GM23338 (cell line): ENCODE data around the gene PITPNC1. TPM values are rescaled to one million over a fixed set of nuclear protein-coding genes. Genes with fewer than 3 reads are reported as not detected.

ENCODE experiments used
- ATAC-seq: fragments of 200-7000 bp; cut with Tn5 transposase; 3 replicates; pipeline ENCODE4 v1.9.1; 2020
- DNase-seq: peaks from one replicate; pipeline ENCODE4 v3.0.0-alpha.2; 2015; ENCODE audit warnings: low spot score
- H2AFZ ChIP-seq: fragments of 200-600 bp; sonication (generic); 2 replicates; pipeline ENCODE4 v1.8.0; 2016; ENCODE audit warnings: antibody characterized with exemption, mild to moderate bottlenecking, moderate library complexity
- H3F3A ChIP-seq: fragments of 200-600 bp; sonication (generic); replicated peaks from 2 replicates; pipeline ENCODE4 v1.8.0; 2017; ENCODE audit warnings: antibody characterized with exemption, mixed run types, low read depth
- H3K27ac ChIP-seq: fragments of 200-600 bp; sonication (generic); 2 replicates; pipeline ENCODE4 v1.6.1; 2016; ENCODE audit warnings: low read depth
- H3K27me3 ChIP-seq: fragments of 200-600 bp; sonication (generic); 2 replicates; pipeline ENCODE4 v1.8.0; 2016; ENCODE audit warnings: mild to moderate bottlenecking, mixed run types, moderate library complexity; ENCODE audit not compliant: insufficient read depth
- H3K36me3 ChIP-seq: fragments of 200-600 bp; sonication (generic); 2 replicates; pipeline ENCODE4 v1.8.0; 2016; ENCODE audit warnings: mild to moderate bottlenecking; ENCODE audit not compliant: insufficient read depth
- H3K4me1 ChIP-seq: fragments of 200-600 bp; sonication (generic); 2 replicates; pipeline ENCODE4 v1.8.0; 2016; ENCODE audit warnings: mild to moderate bottlenecking, moderate library complexity; ENCODE audit not compliant: insufficient read depth
- H3K4me2 ChIP-seq: fragments of 200-600 bp; sonication (generic); 2 replicates; pipeline ENCODE4 v1.7.1; 2017; ENCODE audit warnings: mixed run types
- H3K4me3 ChIP-seq: fragments of 200-600 bp; sonication (generic); 2 replicates; pipeline ENCODE4 v1.6.1; 2016; ENCODE audit warnings: mixed run types
- H3K79me2 ChIP-seq: fragments of 200-600 bp; sonication (generic); replicated peaks from 2 replicates; pipeline ENCODE4 v1.8.0; 2017; ENCODE audit warnings: mild to moderate bottlenecking; ENCODE audit not compliant: insufficient read depth
- H3K9me2 ChIP-seq: fragments of 200-600 bp; sonication (generic); 2 replicates; pipeline ENCODE4 v1.8.0; 2017; ENCODE audit not compliant: insufficient read depth
- H4K20me1 ChIP-seq: fragments of 200-600 bp; sonication (generic); replicated peaks from 2 replicates; pipeline ENCODE4 v1.8.0; 2017; ENCODE audit warnings: mild to moderate bottlenecking; ENCODE audit not compliant: insufficient read depth
- H3K27ac Mint-ChIP-seq: 2 replicates; pipeline ENCODE4 v1.8.0; 2020; ENCODE audit warnings: inconsistent platforms, mild to moderate bottlenecking, moderate library complexity, mixed read lengths
- H3K27me3 Mint-ChIP-seq: 3 replicates; pipeline ENCODE4 v1.8.0; 2022; ENCODE audit warnings: low read depth, mild to moderate bottlenecking, moderate library complexity, mixed read lengths, inconsistent platforms; ENCODE audit not compliant: insufficient read depth, poor library complexity
- H3K36me3 Mint-ChIP-seq: 3 replicates; pipeline ENCODE4 v1.8.0; 2021; ENCODE audit warnings: low read depth, mild to moderate bottlenecking, inconsistent platforms, moderate library complexity, mixed read lengths
- H3K4me1 Mint-ChIP-seq: 3 replicates; pipeline ENCODE4 v1.8.0; 2020; ENCODE audit warnings: mild to moderate bottlenecking, inconsistent platforms, mixed read lengths
- H3K4me3 Mint-ChIP-seq: 3 replicates; pipeline ENCODE4 v1.8.0; 2021; ENCODE audit warnings: moderate library complexity, mild to moderate bottlenecking, inconsistent platforms, mixed read lengths
- H3K9me3 Mint-ChIP-seq: 3 replicates; pipeline ENCODE4 v1.8.0; 2020; ENCODE audit warnings: moderate library complexity, mild to moderate bottlenecking, inconsistent platforms, mixed read lengths
- CREB1 ChIP-seq: fragments of 250-450 bp; sonication (Bioruptor Pico); IDR thresholded peaks from 2 replicates; pipeline ENCODE4 v1.5.0; 2020; ENCODE audit warnings: low read depth, mild to moderate bottlenecking, moderate library complexity
- CTCF ChIP-seq, 2 experiments: fragments of 200-600 bp in 1 of 2; sonication (generic) in 1 of 2; conservative IDR thresholded peaks; 2 replicates each; pipeline versions ENCODE4 v1.5.1 to v1.6.1; 2016 to 2017; ENCODE audit warnings: antibody characterized with exemption in 2 of 2, low read depth in 2 of 2, mild to moderate bottlenecking in 2 of 2, moderate library complexity in 1 of 2
- ETS1 ChIP-seq: IDR thresholded peaks from 2 replicates; pipeline ENCODE4 v1.6.1; 2016; ENCODE audit warnings: antibody characterized with exemption
- EZH2phosphoT487 ChIP-seq: fragments of 200-600 bp; sonication (generic); IDR thresholded peaks from one replicate; pipeline ENCODE4 v1.8.1; 2018; ENCODE audit warnings: antibody characterized with exemption; ENCODE audit not compliant: unreplicated experiment
- JUNB ChIP-seq: IDR thresholded peaks from one replicate; pipeline ENCODE4 v1.6.1; 2016; ENCODE audit warnings: antibody characterized with exemption; ENCODE audit not compliant: unreplicated experiment
- NANOG ChIP-seq: IDR thresholded peaks from 2 replicates; pipeline ENCODE4 v1.6.1; 2016; ENCODE audit warnings: antibody characterized with exemption, borderline replicate concordance
- POLR2AphosphoS5 ChIP-seq: IDR thresholded peaks from 2 replicates; pipeline ENCODE4 v1.6.1; 2016; ENCODE audit warnings: antibody characterized with exemption, low read depth
- REST ChIP-seq: IDR thresholded peaks from one replicate; pipeline ENCODE4 v1.6.1; 2018; ENCODE audit warnings: antibody characterized with exemption; ENCODE audit not compliant: unreplicated experiment
- STAT1 ChIP-seq: IDR thresholded peaks from one replicate; pipeline ENCODE4 v1.6.1; 2016; ENCODE audit warnings: antibody characterized with exemption; ENCODE audit not compliant: unreplicated experiment
- ZNF114 ChIP-seq: fragments of 250-450 bp; sonication (Bioruptor Pico); IDR thresholded peaks from 2 replicates; pipeline ENCODE4 v1.5.0; 2020; ENCODE audit warnings: mild to moderate bottlenecking, moderate library complexity
- ZNF331 ChIP-seq: fragments of 250-450 bp; sonication (Bioruptor Pico); IDR thresholded peaks from 2 replicates; pipeline ENCODE4 v1.5.0; 2020; ENCODE audit warnings: low read depth, mild to moderate bottlenecking, moderate library complexity
- ZNF462 ChIP-seq: fragments of 250-450 bp; sonication (Bioruptor Pico); IDR thresholded peaks from 2 replicates; pipeline ENCODE4 v1.5.0; 2020; ENCODE audit warnings: mild to moderate bottlenecking, moderate library complexity
- polyA plus RNA-seq: library from polyadenylated mRNA; unstranded; fragments of >200 nt; fragmentation: Nextera tagmentation; extraction: Ambion mirVana; gene quantifications from 2 replicates; pipeline ENCODE4 v1.2.1, GENCODE V29; 2016
- total RNA-seq: library from RNA; depleted of rRNA; stranded (reverse); fragments of >200 nt; shearing (Covaris generic); gene quantifications from 2 replicates; pipeline ENCODE4 v1.2.3, GENCODE V29; 2014

Gene PITPNC1
- total and polyA plus RNA-seq, 2 experiments from 2014 or later: 23.0 to 32.6 TPM

GRCh38 chr17:67343237-67343636 lies 33.8 kb upstream of the PITPNC1 start (continued):
- TF ChIP-seq ETS1 (no peak), POLR2AphosphoS5 (no peak)

- TF ChIP-seq ZNF114: no peak
- no peak for TF ChIP-seq JUNB
- no peak for TF ChIP-seq CREB1 (CRISPR knock-in tag)
- no peak for TF ChIP-seq EZH2phosphoT487
- TF ChIP-seq CTCF (conservative IDR thresholded peaks at IDR 0.05; ENCODE audit: low read depth in 2 of 2): no peak
- TF ChIP-seq STAT1: no peak
- no peak for TF ChIP-seq ZNF331 (CRISPR knock-in tag)
- no peak for TF ChIP-seq NANOG
- no peak for TF ChIP-seq ZNF462 (CRISPR knock-in tag)
- TF ChIP-seq POLR2AphosphoS5: no peak
- no peak for TF ChIP-seq ETS1
- TF ChIP-seq REST: no peak
Measured at GRCh38 chr17:67347826-67348225, 29.3 kb upstream of the PITPNC1 start.

More at GRCh38 chr17:67347826-67348225, 29.3 kb upstream of the PITPNC1 start:
- ATAC-seq (no peak), DNase-seq (no peak)
- no peaks in the 10 kb centered on the region for H3K27me3 Mint-ChIP-seq
- H3F3A ChIP-seq: 0 out of 2 replicates have a peak, but pooled peaks cover 3% of the 10 kb centered on the region
- H3K4me1 ChIP-seq: 0 out of 2 replicates have a peak, but pooled peaks cover 2% of the 10 kb centered on the region
- peaks cover 89% of the 10 kb centered on the region for H3K36me3 Mint-ChIP-seq
- no peak overlapping the region for H3K27ac Mint-ChIP-seq
- H3K4me3 ChIP-seq: no peak overlapping the region
- no peaks in the 10 kb centered on the region for H3K27me3 ChIP-seq
- peaks cover 66% of the 10 kb centered on the region for H3K36me3 ChIP-seq
- no peaks in the 10 kb centered on the region for H3K4me1 Mint-ChIP-seq
- H3K79me2 ChIP-seq: no peaks in the 10 kb centered on the region
- no peak overlapping the region for H3K4me2 ChIP-seq
- no peak overlapping the region for H3K4me3 Mint-ChIP-seq
- H3K27ac ChIP-seq: no peak overlapping the region
- H2AFZ ChIP-seq: no peak overlapping the region
- no peaks in the 10 kb centered on the region for H3K9me2 ChIP-seq
- H4K20me1 ChIP-seq: no peaks in the 10 kb centered on the region
- no peaks in the 10 kb centered on the region for H3K9me3 Mint-ChIP-seq
